BE2C (cell line): ENCODE results near the gene COX8A.

Source experiments
- DNase-seq: peaks from one replicate; pipeline ENCODE4 v3.0.0-alpha.2; 2020
- H3K27me3 ChIP-seq: fragments of 250-450 bp; sonication (Bioruptor Pico); 2 replicates; pipeline ENCODE4 v1.5.1; 2020; ENCODE audit warnings: mild to moderate bottlenecking
- H3K36me3 ChIP-seq: fragments of 250-450 bp; sonication (Bioruptor Pico); 2 replicates; pipeline ENCODE4 v1.5.1; 2020; ENCODE audit warnings: mild to moderate bottlenecking
- H3K4me1 ChIP-seq: fragments of 250-450 bp; sonication (Bioruptor Pico); 2 replicates; pipeline ENCODE4 v1.5.1; 2020
- H3K4me3 ChIP-seq: 2 replicates; pipeline ENCODE4 v1.5.1; 2011; ENCODE audit warnings: low read depth, low read length
- H3K9me3 ChIP-seq: fragments of 250-450 bp; sonication (Bioruptor Pico); 2 replicates; pipeline ENCODE4 v1.5.1; 2020
- TF ChIP-seq, protein P1 (sequence below): IDR thresholded peaks from 2 replicates; pipeline ENCODE4 v1.5.1; 2012; ENCODE audit warnings: mild to moderate bottlenecking, low read depth, low read length

Gene COX8A

DNA sequence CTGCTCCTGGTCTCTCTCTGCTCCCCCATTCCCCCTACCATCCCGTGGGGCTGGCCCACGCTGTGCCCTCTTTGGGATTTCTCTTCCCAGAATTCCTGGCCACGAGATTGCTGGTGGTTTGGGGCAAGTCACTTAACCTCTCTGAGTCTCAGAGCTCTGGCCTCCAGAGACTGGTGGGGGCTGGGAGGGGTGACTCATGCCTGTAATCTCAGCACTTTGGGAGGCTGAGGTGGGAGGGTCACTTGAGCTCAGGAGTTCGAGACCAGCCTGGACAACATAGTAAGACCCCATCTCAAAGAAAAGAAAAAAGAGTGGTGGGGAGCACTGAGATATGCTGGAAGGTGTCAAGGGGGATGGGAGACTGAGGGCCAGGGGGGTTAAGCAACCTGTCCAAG lies 30.2 kb downstream of the COX8A start:
- no peaks in the 10 kb centered on the region for H3K27me3 ChIP-seq
- TF ChIP-seq, protein P1, sequence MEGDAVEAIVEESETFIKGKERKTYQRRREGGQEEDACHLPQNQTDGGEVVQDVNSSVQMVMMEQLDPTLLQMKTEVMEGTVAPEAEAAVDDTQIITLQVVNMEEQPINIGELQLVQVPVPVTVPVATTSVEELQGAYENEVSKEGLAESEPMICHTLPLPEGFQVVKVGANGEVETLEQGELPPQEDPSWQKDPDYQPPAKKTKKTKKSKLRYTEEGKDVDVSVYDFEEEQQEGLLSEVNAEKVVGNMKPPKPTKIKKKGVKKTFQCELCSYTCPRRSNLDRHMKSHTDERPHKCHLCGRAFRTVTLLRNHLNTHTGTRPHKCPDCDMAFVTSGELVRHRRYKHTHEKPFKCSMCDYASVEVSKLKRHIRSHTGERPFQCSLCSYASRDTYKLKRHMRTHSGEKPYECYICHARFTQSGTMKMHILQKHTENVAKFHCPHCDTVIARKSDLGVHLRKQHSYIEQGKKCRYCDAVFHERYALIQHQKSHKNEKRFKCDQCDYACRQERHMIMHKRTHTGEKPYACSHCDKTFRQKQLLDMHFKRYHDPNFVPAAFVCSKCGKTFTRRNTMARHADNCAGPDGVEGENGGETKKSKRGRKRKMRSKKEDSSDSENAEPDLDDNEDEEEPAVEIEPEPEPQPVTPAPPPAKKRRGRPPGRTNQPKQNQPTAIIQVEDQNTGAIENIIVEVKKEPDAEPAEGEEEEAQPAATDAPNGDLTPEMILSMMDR = no peak
- H3K4me1 ChIP-seq = no peaks in the 10 kb centered on the region
- no peak for DNase-seq
- H3K36me3 ChIP-seq = no peaks in the 10 kb centered on the region
- H3K4me3 ChIP-seq = no peak overlapping the region
- H3K9me3 ChIP-seq = no peaks in the 10 kb centered on the region

GRCh38 chr11:64005691-64006090 lies 31.3 kb downstream of the COX8A start:
- Histone ChIP-seq H3K27me3 (no peaks in the 10 kb centered on the region), H3K36me3 (no peaks in the 10 kb centered on the region), H3K4me1 (no peaks in the 10 kb centered on the region), H3K9me3 (no peaks in the 10 kb centered on the region), H3K4me3 (no peak overlapping the region)
- TF ChIP-seq, protein P1 = no peak
- DNase-seq = no peak

- TF ChIP-seq, protein P1 = no peak
Measured at GRCh38 chr11:64006398-64006797, 32.0 kb downstream of the COX8A start.

GRCh38 chr11:64007160-64007628 lies 32.8 kb downstream of the COX8A start:
- DNase-seq = no peak
- Histone ChIP-seq H3K9me3 (no peaks in the 10 kb centered on the region), H3K4me1 (no peaks in the 10 kb centered on the region), H3K4me3 (no peak overlapping the region), H3K27me3 (no peaks in the 10 kb centered on the region), H3K36me3 (no peaks in the 10 kb centered on the region)
- TF ChIP-seq, protein P1 = no peak

More at GRCh38 chr11:64006398-64006797, 32.0 kb downstream of the COX8A start:
- H3K9me3 ChIP-seq = no peaks in the 10 kb centered on the region
- DNase-seq = no peak
- H3K4me1 ChIP-seq = no peaks in the 10 kb centered on the region
- no peaks in the 10 kb centered on the region for H3K36me3 ChIP-seq
- H3K4me3 ChIP-seq = no peak overlapping the region
- no peaks in the 10 kb centered on the region for H3K27me3 ChIP-seq

GRCh38 chr11:64007629-64008282 lies 33.3 kb downstream of the COX8A start:
- Histone ChIP-seq H3K4me1 (no peaks in the 10 kb centered on the region), H3K9me3 (no peaks in the 10 kb centered on the region), H3K4me3 (no peak overlapping the region), H3K27me3 (no peaks in the 10 kb centered on the region), H3K36me3 (no peaks in the 10 kb centered on the region)
- TF ChIP-seq, protein P1 = 0 out of 2 replicates have a peak, but pooled peaks have one; percentile 12
- DNase-seq = peak; percentile 60

DNA sequence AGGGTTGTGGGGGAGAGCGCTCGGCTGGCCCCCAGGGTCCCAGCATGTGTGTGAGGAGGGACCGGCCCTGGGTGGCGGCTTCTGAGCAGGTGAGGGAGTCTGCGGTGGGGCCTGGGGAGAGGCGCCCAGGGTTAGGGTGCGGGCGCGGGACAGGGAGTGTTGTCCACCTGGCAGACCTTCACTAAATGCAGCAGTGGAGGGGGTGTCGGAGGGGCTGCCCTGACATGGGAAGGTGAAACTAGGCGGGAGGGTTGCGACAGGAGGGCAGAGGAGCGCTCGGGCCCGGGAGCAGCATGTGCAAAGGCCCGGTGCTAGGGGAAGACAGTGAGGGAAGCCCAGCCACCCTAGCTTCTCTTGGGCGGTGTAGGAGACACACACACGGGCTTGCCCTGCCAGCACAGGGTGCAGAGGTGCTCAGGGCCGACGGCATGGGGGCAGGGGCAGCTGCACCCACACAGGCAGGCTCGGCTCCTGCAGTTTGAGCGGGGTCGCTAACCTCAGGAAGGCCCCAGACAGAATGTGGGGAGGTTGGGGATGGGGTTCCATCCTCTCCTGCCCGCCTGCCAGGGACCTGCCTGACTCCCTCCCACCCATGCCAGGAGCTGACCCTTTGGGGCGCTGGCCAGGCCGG lies 34.0 kb downstream of the COX8A start:
- Histone ChIP-seq H3K4me3 (no peak overlapping the region), H3K9me3 (no peaks in the 10 kb centered on the region), H3K36me3 (no peaks in the 10 kb centered on the region), H3K27me3 (no peaks in the 10 kb centered on the region), H3K4me1 (no peaks in the 10 kb centered on the region)
- TF ChIP-seq, protein P1 = no peak
- no peak for DNase-seq
